Right ventricle myocardium superior (tissue), 1 donor: ENCODE measurements around the gene SYT2. TPM values are rescaled to one million over a fixed set of nuclear protein-coding genes. Genes with fewer than 3 reads are reported as not detected.
A peak's percentile ranks its signal among the peaks of the same experiment; 100 is the strongest.
"Not testable (repeated sequence)": the region's sequence is repeated elsewhere in the genome, so short reads cannot be mapped to it uniquely, and the experiment has no call there.

Source experiments
- ATAC-seq: fragments of 200-7000 bp; cut with Tn5 transposase; one replicate; pipeline ENCODE4 v1.9.1; 2020; ENCODE audit warnings: mild to moderate bottlenecking; ENCODE audit not compliant: poor library complexity
- DNase-seq: peaks from one replicate; pipeline ENCODE4 v3.0.0-alpha.2; 2020
- intact Hi-C: fragments of 100-400 bp; cut with DNase I; formaldehyde crosslinking; loops from one replicate; pipeline ENCODE4 v1.11.2; 2022
- total RNA-seq: library from RNA; stranded (reverse); fragmentation: NEBNext Ultra II Directional; extraction: Animal tissue kit (Norgen Biotek cat#: 25700); gene quantifications from one replicate; pipeline ENCODE4 v1.2.1, GENCODE V29; 2021
- donor health status: DM: no; HTN: yes; CAD: no; lungs with severe emphysema.

The SYT2 gene
- total RNA-seq, 1 donor from 2014 or later = not detected

DNA sequence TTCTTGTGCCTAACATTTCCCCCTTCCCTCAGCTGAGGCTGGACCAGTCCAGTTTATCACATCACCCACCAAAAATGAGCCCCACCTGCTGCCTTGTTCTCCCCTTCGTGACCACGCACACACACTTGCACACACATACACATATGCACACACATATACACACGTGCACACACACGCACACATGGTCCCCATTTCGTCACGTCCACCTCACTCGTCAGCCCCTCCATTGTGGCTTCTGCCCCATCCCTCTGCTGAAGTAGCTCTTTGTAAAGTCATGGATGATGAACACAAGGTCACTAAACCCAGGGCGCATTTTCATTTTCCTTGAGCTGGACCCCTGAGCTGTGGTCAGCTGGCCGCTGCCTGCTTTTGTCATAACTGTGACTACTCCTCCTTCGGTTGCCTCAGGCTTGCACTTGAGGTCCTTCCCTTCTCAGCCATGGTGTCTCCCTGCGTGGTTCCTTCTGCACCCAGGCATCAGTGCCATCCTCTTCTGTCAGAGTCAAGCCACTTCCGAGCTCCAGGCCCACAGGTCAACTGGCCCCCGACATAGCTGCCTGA is 93.8 kb downstream of the SYT2 start:
- DNase-seq = no peak
- intact Hi-C loops = no loop called here
- no peak for ATAC-seq

DNA sequence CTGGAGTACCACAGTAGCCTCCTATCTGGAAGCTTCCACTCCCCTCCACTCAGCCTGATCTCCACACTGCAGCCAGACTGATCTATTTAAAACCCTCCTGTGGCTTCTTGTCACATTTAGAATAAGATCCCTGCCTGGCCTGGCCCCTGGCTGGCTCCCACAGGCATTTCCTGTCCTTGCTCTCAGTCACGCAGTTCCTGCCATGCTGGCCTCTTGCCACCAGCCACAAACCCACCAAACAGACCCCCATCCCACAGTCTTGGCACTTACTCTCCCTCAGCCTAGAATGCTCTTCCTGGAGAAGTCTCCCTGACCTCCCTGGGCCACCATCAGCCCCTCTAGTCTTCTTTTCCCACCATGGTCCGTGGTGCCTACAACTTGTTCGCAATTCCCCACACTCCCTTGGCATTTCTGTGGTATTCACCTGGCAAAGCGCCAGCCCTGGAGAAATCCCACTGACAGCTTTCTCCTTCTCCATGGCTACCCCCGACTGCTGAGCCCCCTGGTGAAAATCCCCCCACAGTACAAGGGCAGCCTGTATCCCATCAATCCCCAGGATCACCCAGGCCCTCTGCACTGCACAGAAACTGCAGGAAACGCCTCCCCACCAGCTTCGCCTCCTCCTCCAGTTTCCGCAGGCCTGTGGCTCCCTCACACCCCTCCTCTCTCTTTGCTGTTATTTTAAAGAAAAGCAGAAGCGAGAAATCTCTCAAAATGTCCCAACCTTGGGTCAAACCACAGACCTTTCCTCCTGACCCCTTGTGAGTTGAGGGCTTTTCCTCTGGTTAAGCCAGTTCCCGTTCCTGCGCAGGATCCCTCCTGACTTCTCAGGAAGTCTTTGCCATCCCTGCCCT is 94.5 kb downstream of the SYT2 start:
- peak; percentile 77 for ATAC-seq
- intact Hi-C loops = no loop called here

DNA sequence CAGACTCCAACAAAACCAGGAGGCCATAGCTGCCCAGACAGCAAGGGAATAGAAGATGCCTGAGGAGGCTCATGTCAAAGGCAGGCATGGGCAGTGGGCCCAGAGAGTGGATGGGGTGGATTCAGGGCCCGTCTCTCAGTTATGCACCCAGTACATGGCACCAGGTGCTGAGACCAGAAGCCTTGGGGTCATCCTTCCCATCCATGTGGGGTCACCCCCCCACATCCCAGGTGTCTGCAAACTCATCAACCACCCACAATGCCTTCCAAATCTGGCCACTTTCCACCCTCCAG is 95.1 kb downstream of the SYT2 start:
- DNase-seq, intact Hi-C loops: not testable (repeated sequence)
- ATAC-seq = peak; percentile 21

More for the DNA sequence above, 94.5 kb downstream of the SYT2 start:
- no peak for DNase-seq

DNA sequence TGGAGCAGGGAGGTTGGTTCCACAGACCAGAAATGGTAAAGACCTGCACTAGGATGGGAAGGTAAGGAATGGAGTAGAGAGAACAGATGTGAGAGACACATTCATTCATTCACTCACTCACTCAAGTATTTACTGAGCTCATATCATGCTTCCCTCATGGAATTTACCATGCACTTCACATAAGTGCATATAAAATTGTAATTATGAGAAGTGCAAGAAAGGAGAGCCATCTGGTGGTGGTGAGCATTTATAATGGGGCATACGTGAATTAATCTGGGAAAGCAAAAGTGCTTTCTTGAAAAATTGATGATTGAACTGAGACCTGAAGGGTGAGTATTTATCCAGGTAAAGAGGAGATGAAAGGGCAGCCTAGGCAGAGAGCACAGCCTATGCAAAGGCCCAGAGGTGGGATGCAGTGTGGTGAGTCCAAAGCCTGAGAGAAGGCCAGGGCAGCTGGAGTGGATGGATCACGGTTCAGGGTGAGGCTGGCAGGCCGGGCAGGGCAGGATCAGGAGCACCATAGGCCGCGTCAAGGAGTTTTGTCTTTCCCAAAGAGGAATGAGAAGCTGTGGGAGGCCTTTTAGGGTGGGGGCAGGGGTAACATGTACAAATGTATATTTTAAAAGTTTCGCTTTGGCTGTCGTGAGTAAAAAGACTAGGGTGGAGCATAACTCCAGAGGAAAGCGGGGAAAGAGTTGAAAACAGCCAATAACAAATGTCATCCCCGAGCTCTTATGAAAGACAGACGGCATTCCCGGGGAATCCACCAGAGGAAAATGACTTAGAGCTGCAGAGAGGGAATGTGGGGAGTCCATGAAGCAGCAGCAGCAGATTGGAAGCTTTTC is 95.7 kb downstream of the SYT2 start:
- ATAC-seq, intact Hi-C loops, DNase-seq: not testable (repeated sequence)

DNA sequence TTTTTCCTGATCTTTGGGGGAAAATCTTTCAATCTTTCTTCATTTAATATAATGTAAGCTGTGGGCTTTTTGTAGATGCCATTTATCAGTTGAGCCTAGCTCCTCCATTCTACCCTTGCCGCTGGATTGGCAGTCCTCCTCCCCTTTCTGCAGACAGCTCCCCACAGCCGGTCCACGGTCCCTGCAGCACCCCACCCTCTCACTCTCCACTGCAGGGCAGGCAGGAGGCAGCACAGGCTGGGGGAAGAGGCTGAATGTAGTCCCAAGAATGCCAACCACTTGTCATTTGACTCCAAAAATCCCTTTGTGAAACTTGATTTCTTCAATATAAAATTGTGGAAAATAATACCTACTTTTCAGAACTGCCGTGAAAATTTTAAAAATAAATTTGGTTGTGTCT is 96.7 kb downstream of the SYT2 start:
- DNase-seq (no peak), ATAC-seq (no peak)
- intact Hi-C loops = no loop called here

DNA sequence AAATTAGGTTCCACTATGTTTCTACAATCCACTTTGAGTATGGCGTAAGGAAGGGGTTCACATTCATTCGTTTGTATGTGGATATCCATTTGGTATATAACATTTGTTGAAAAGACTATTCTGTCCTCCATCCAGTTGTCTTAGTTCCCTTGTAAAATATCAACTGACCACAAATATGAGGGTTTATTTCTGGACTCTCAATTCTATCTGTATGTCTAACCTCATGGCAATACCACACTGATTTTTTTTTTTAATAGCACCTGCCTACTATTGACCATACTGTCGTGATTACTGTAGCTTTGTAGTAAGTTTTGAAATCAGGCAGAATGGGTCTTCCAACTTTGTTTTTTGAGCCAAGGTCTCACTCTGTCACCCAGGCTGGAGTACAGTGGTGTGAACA is 98.2 kb downstream of the SYT2 start:
- ATAC-seq, intact Hi-C loops, DNase-seq: not testable (repeated sequence)

DNA sequence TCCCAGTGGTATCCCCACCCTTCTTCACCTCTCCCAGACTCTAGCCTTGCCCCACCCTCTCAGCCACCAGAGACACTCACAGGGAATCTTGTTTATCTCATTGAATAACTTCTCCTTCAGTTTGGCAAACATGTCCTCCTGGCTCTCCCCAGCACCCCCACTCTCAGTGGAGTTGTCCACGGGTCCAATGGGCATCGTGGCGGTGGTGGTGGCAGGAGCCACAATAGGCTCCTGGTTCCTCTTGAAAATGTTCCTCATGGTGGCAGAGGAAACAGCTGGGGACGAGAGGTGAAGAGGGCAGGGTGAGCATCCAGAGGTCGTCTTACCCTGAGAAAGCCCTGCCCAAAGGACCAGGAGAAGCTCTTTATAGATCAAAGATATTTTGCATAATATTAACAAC is 104.7 kb downstream of the SYT2 start:
- DNase-seq = no peak
- intact Hi-C loops = no loop called here

DNA sequence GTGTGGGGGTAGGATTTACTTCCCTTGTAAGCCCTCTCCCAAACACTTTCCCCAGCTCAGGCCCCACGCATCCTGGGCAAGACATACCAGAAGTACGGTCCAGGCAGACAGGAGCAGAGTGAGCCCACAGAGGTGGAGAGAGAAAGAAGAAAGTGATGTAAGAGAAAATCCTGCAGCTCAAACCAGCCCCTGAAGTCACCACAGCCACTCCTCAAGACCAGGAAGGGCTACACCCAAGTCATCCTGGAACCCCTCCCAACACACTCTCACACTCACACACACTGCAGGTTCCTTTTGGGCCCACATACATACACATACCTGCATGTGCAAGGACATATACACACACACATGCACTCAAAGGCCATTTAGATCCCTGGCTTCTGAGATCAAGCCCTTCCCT is 106.8 kb downstream of the SYT2 start:
- intact Hi-C loops = no loop called here
- no peak for DNase-seq
- no peak for ATAC-seq

More for the DNA sequence above, 104.7 kb downstream of the SYT2 start:
- no peak for ATAC-seq

DNA sequence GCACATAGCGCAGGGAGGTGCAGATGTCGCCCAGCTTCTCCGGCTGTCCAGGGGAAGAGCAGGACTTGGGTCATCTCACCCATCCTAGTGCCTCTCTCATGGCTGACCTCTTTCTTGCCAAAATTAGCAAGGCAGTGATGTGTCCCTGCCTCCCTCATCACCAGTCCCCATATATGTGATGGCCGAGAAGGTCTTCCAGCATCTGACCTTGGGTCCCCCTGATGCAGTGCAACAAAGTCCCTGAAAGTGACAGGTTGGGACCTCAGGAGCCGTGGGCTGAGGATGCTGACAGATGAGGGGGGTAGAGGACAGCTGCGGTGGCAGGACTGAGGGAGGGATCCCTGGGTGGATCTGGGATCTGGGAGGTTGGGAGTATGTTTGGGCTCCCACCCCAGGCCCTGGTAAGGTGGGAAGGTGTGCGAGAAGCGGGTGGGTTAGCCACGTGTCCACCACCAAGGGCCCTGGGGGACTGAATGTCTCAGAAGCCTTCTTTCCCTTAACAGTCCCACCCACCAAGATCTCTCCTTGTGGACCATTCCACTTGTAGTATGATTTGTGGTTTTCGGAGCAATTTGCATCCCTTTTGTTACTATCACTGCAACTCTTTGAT is 109.7 kb downstream of the SYT2 start:
- intact Hi-C loops = no loop called here

DNA sequence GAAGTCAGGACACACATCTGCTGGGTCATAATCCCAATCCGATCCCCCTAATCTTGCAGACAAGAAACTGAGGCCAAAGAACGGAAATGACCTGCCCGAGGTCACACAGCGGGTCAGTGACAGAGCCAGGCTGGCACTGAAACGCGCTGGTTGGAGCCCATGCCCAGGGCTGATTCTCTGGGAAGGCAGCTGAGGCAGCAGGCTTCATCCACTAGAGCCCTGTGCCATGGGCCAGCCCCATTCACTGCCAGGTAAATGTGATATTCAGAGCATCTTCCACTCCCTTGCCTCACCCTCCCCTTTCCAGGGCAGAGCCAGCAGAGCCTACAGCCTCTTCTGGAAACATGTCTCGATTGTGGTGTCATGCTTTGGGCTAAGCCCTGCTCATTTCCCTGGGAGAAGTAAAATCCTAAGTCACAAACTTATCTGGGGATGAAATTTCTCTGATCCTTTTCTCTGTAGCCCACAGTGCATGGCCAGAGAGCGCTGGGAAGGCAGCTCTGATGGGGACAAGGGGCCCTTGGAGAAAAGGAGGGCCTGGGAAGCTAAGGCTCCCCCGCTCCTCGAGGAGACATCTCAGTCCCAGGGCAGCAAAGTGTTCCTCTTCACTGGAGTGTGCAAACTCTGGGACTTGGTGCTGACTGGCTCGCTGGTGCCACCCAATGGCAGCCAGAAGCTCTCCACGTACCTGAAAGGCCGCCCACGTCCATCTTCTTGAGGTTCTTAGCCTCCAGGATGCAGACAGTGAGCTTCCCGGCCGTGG is 110.4 kb downstream of the SYT2 start:
- DNase-seq (peak; percentile 68), ATAC-seq (peak; percentile 76)
- intact Hi-C loops = no loop called here

More for the DNA sequence above, 109.7 kb downstream of the SYT2 start:
- no peak for DNase-seq
- ATAC-seq = no peak

DNA sequence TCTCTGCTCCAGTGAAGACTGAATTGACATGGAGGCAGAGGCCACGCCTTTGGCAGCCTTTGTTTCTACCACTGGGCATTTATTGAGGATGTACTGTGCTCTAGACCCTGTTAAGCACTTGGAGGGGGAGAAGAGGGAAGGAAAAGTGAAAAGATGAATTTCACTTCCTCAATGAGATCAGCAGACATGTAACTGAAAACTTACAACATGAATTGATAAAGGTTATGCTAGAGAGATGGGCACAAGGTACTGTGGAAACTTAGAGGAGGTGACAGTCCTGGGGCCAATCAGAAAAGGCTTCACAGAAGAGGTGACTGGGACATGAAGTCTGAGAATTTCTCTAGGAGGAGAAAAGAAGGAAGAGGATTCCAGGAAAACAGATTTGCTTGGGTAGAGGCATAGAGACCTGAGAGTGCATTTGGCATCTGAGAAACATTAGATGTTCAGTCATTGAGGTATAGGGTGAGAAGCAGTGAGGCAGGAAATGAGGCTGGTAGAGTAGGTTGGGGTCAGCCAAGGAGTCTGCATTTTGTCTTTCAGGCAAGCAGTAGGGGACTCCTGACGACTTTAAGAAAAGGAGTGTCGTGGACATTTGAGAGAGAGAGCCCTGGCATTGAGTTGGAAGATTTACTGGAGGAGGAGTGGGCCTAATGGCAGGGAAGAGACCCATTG is 113.0 kb downstream of the SYT2 start:
- no peak for DNase-seq
- no peak for ATAC-seq
- intact Hi-C loops = no loop called here

DNA sequence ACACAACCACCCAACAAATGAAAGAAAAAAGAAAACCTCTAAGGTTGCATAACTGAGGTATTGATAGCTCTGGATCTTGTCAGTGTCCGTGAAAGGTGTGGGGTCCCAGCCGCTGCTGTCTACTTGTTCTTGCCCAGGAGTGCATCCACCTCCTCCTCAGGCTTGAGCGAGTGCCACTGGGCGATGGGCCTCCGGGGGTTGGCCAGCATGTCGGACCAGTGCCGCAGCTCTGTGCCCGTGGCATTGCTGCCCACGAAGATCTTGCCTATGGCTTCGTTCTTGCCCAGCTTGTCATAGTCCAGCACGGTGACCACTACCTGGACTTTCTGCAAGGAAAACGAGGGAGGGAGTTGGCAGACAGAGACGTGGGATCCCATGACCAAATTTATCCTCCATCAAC is 113.6 kb downstream of the SYT2 start:
- no peak for DNase-seq
- intact Hi-C loops = no loop called here
- no peak for ATAC-seq

DNA sequence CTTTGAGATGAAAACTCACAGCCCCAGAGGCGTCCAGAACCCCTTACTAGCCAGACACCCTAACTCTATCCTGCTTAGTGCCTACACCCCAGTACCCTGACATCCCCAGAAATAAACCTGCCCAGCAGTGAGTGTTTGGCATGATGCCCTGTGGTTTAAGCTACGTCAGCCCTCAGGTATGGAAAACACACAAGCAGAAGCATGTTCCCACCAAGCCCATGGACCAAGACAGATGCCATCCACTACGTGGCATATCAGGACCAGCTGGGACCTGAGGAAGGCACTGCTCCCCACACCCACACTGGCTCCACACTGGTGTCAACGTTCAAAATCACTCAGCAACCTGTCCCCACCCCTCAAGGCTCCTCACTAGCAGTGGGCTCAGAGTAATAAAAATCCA is 116.4 kb downstream of the SYT2 start:
- DNase-seq = no peak
- ATAC-seq = no peak
- intact Hi-C loops = no loop called here

DNA sequence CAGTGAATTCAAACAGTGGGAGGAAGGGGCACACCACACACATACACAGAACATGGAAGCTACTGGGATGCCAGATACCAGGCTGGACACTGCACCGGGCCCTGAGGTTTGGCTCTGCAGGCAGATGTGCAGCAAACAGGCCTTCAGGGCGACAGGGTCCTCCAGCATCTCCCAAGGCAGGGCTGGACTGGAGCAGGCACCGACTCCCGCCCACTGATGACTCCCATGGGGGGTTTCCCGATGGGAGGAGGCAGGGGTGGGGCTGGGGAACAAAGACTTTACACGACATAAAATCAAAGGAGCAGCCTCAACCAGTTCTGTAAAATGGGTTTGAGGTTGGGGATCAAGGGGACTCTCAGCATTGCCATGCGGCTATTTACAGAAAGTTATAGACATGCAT is 118.1 kb downstream of the SYT2 start:
- intact Hi-C loops = no loop called here
- no peak for DNase-seq
- no peak for ATAC-seq

DNA sequence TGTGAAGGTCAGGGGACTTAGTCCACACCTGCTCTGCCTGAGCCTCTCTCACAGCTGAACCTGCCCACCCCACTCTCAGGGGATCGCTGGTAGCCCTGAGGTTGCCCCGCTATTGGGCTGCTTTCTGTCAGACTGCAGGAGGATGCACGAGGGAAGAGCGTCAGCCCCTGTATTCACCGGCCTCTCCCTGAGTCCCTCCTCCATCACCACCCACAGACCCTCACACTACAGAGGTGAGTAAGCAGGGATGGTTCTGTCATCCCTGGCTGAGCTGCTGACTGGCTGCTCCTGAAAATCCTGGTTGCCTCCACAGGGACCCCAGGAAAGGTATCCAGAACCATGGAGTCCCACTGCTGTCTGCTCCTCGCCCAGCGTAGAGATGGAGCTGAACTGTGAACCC is 118.7 kb downstream of the SYT2 start:
- ATAC-seq = no peak
- intact Hi-C loops = no loop called here
- no peak for DNase-seq

DNA sequence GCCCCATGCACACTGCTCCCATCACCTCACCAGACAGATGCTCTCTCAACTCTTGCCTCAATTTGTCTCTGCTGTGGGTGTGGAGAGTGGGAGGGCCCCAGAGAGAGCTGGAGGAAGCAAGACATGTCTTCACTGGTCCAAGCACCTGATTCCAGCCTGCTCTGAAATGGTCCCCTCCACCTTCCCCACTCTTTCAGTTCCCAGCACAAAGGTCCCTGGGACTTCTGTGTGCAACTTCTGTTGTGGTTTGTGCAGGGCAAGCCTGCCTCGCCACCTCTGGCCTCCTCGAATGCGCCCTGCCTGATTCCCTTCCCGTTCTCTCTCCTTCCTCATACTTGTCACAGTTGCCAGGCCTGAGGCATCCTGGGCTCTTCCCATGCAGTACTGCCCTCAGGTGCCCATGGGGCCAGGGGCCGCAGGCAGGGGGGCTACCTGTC is 119.3 kb downstream of the SYT2 start:
- intact Hi-C loops = no loop called here
- ATAC-seq (no peak), DNase-seq (no peak)

DNA sequence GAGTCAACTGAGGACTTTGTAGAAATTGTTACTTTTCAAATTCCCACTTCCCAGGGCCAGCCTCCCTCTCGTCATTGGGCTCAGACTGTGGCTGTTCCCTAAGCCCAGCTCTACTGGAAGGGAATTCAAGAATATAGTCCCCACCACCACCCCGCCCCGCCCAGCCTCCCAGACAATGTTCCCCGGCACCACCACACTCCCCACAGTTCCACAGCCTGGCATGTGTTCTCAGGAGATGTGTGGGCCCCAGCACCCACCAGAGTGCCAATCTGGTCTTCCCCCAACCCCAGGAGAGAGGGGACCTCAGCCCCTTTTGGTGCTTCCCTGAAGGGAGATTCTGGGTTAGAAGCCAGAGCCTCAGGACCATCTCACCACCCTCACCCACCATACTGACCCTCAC is 120.1 kb downstream of the SYT2 start:
- ATAC-seq = peak; percentile 1
- intact Hi-C loops = no loop called here
- DNase-seq = no peak
